Hindlimb muscle (tissue), 1 donor: ENCODE measurements around the gene RHOD. TPM values are rescaled to one million over a fixed set of nuclear protein-coding genes. Genes with fewer than 3 reads are reported as not detected.

ENCODE experiments used
- DNase-seq: peaks from one replicate; pipeline ENCODE4 v3.0.0-alpha.2; 2013
- polyA plus RNA-seq: library from polyadenylated mRNA; unstranded; fragments of 120-200 nt; gene quantifications from one replicate; pipeline ENCODE4 v1.2.1, GENCODE V29; 2013; ENCODE audit not compliant: insufficient read length

The RHOD gene
- polyA plus RNA-seq = 13.7 TPM

- no peak for DNase-seq
Observed at GRCh38 chr11:67056267-67057204, at the start of gene RHOD. Gene RHOD, plus strand, starts transcription at chr11:67056847. Its CDS starts 56 bp downstream, at chr11:67056903.

- DNase-seq = no peak
Observed at GRCh38 chr11:67007126-67007525, 49.5 kb upstream of the RHOD start.

DNA sequence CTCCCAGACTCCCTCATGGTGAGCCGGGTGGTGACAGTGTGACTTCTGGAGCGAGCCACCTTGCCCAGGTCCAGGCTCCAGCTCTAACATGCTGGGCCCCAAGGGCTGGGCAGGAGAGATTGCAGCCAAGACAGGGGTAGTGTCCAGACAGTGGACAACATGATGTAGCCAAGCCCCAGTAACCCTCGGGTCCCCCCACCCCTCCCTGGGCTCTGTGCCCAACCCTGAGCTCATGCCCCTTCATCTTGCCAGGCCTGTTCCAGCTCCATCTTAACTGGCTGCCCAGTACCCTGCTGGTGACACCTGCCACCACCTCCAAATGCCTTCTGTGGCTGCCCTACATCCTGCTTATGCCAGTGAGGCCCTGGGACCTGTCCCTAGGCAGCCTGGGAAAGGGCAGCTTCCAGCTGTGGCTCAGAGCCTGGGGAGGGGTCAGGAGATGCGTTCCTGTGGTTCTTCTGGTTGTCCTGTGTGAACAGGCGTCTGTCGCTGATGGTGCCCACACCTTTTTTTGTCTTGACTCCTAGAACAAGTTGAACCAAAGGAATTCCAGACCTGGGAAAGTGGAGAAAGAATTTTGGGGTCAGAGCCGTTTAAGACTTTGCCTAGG is 46.2 kb upstream of the RHOD start:
- no peak for DNase-seq

DNA sequence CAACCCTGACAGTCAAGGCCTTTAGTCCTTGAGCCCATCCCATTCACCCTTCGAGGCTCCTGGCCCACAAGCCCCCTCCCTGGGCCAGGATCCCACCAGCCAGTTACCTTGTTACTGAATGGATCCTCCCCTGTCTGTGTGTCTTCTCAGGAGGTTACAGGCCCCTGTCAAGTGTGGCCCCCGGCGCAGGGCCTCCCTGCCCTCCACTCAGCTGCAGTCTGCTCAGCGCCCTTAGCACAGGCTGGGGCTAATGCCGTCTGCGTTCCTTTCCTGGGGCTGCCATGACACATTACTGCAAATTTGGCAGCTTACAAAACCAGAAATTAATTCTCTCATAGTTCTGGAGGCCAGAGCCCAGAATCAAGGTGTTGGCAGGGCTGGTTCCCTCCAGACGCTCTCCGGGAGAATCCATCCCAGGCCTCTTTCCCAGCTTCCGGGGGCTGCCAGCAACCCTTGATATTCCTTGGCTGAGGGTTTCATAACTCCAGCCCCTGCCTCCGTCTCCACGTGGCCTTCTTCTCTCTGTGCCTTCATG is 43.1 kb upstream of the RHOD start:
- DNase-seq = no peak

DNA sequence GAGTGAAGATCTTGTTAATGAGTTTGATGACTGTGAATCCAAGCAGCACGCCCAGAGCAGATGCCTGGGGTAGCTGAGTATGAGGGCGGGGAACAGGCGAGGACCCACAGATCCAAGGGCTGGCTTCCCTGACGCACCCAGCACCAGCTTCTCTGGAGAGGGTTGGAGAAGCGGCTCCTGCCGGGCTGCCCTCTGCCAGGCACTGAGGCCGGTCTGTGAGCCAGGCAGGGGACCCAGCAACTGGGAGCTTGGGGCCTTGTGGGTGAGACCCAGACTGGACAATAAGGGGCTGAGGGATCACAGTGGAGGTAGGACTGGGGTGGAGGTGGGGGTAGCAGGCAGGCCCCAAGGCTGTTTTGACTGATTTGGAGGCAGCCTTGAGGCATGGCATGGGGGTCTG is 42.3 kb upstream of the RHOD start:
- no peak for DNase-seq

DNA sequence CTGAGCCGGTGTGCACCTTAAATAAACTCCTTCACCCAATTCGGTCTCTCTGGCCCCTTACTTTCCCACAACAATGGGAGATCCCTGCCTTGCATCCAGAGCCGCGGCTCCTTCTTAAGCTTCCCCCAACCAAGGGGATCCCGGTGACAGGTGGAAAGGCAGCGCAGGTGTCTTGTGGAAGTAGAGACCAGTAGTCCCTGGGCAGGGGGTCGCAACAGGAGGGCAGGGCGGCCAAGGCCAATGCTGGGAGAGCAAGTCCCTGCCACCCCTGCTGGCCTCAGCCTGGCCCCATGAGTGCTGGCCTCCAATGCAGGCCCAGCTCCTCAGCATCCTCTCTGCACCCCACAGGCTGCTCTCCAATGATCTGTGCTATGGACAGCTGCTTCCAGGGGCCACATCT is 41.6 kb upstream of the RHOD start:
- no peak for DNase-seq

DNA sequence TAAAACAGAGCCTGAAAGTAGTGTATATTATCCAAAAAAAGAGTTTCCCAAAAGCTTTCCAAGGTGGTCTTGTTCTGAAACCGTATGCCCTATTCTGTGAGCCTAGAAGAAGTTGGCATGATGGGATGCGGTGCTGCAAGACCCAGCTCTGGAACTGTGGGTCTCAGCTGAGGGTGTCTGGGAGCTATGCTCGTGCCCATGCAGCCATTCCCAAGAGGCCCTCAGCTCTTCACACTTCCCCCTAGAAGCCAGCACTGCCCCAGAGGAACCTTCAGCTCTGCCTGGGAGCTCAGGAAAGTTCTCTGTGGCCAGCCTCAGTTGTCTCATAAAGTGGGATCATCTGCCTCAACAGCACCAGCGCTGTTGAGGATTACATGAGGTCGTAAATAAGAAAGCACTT is 40.1 kb upstream of the RHOD start:
- no peak for DNase-seq

DNA sequence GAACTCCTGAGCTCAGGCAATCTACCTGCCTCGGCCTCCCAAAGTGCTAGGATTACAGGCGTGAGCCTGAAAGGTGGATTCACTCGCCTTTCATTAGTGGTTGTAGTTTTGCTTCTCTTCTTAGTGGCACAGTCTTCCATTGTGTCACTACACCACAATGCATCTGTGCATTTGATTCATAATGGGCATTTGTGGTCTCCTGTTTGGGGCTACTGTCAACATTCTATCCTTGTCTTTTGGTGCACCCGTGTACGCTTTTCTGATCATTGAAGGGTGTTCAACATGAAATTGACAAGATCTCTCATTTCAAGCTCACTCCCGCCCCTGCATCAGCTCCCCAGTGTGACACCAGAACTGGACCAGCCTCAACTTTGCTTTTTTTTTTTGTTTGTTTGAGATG is 35.7 kb upstream of the RHOD start:
- DNase-seq = no peak

DNA sequence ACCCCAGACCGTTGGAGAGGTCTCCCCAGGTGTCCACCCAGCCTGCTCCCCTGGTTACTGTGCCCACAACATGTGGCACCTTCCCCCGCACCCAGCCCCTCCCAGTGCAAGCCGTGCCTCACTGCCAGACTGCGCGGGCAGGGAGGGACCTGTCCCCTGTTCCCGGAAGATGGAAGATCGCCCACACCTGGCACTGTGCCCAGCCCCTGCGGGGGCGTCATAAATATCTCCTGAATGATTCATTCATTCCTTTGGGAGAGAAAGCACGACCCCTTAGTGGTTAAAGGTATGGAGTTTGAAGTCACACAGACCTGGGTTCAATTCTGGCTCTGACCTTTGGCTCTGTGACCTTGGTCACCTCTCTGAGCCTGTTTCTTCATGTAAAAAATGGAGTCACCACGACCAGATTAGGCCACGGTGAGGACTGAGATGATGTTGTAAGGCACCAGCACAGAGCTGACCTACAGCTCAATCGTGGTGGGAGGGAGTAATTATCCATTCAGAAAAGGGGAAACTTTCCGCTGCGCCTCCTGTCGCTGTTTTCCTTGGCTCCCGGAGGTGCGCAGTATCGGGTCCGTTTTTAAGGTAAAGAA is 34.2 kb upstream of the RHOD start:
- DNase-seq = no peak

DNA sequence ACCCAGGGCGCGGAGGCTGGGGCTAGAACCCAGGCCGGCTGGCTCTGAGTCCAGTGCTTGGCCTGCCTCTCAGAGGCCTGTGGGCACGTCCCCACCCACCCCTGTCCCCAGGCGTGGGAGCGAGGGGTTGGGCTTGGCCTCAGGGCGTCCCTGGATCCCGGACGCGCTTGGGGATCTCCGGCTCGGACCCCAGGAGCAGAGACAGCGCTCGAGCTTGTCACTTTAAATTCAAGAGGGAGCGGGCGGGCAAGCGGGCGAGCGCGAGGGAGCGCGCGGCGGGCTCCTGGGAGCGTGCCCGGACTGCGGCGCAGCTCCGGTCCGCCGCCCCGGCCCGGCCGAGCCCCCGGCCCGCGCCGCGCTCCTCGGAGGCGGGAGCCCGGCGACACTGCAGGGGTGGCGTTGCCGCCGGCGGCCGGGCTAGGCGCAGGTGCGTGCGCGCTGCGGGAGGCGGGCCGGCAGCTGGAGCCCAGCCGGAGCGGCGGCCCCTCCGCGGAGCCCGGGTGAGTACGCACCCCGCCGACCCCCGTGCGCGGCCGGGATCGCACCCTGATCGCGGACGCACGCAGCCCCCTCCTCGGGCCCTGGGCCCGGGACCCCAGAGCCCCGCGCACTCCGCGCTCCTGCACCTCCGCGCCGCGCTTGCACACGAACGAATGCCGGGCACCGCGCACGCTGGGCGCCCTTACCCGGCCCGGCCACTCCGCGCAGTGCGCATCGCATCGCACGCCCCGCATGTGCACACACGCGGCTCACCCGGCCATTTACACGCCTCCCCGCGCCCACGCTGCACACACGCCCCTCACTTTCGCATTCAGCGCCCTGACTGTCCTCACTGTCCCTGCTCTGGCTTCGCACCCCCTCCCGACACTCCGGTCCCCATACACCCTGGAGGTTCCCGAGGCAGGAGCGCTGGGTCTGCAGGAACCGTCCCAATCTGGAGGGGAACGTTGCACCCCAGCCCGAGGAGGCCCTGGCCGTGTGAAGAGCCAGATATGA is 33.4 kb upstream of the RHOD start, which contains the start of gene SYT12:
TSS of gene SYT12 (plus strand) at position 174 of the 996 bp plus-strand sequence. CDS start 7,011 bp downstream, outside the sequence.
- no peak for DNase-seq

DNA sequence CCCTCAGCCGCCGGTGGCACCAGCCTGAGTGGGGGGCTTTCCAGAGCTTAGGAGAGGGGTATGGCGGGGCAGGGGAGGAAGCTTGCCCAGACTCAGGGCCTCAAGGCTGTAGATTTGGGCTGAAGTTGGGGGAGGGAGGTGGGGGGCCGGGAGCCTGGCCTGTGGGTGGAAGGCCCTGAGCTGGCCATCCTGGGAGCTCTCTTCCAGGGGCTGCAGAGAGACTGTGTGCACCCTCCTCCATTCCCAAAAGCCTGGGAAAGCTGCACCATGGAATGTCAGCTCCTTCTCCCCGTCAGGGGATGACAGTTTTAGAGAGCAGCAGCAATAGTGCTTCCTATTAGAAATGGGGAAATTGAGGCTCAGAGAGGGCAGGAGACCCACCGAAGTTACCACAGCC is 32.7 kb upstream of the RHOD start:
- no peak for DNase-seq

GRCh38 chr11:67024410-67024809 is 32.2 kb upstream of the RHOD start:
- no peak for DNase-seq

DNA sequence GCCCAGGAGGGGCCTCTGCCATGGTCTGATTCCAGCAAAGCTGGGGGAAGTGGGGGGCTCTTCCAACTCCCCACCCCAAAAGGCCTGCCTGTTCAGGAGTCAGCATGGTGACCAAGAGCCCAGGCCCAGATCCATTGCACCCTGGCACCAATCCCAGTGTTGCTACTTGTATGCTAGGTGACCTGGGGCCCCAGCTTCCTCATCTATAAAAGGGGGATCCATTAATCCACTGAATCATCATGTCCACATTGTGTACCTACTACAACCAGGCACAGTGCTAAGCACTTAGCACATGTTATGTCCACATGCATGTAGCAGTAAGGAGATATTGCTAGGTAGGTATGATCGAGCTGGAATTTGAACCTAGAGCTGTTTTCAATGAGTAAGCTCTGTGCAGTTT is 31.7 kb upstream of the RHOD start:
- DNase-seq = no peak

- DNase-seq = no peak
Observed at GRCh38 chr11:67025750-67026149, 30.9 kb upstream of the RHOD start.

DNA sequence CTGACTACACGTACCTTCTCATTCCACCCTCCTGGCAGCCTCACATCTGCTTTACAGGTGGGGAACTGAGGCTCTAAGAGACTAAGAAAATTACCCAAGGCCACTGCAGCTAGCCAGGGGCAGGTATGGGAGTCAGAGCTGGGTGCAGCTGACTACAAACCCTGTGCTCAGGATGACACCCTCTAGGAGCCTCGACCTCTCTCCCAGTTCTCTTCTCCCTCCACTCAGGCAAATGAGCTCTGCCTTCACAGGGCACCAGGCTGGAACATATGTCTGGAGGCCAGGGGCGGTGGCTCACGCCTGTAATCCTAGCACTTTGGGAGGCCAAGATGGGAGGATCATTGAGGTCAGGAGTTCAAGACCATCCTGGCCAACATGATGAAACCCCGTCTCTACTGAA is 29.7 kb upstream of the RHOD start:
- no peak for DNase-seq

DNA sequence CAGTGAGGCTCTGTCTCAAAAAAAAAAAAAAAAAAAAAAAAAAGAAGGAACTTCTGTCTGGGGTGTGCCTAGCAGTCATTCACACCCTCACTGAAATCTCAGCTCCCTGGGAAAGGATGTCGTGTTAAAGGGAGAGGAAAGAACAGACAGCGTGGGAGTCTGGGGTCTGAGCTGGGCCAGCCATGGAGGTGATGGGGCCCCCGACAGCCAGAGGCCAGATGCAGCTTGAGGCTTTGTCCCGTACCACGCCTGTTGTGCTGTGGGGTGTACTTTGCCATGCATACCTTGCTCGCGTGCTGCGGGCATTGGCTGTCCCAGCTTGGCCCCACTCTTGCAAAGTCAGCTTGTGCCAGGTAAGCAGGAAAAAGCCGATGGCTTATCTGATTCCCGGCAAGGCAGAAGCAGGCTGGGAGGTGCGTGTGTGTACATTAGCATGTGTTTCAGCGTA is 29.1 kb upstream of the RHOD start:
- no peak for DNase-seq

GRCh38 chr11:67027943-67028542 is 28.6 kb upstream of the RHOD start:
- DNase-seq = no peak

GRCh38 chr11:67029146-67029545 is 27.5 kb upstream of the RHOD start:
- DNase-seq = no peak

DNA sequence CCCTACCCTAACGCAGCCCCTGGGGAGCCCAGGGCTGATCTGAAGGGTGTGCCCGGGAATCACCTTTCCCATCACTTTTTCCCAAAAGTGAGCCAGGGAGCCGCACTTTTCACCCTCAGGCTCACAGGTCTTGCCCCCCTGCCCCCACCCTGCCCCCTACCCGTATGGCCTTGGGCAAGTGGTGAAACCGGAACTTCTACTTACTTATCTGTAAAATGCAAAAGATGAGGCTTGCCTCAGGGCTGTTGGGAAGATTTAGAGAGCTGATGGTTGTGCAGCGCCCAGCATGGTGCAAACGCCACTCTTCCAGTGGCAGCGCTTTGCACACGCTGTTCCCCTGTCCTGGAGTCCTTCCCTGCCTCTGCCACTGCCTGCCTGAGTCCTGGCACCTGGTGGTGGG is 25.7 kb upstream of the RHOD start:
- no peak for DNase-seq

- no peak for DNase-seq
Observed at GRCh38 chr11:67031791-67032561, 24.7 kb upstream of the RHOD start.
